ENCODE measurements around the gene TNFSF10.

Gene TNFSF10

DNA sequence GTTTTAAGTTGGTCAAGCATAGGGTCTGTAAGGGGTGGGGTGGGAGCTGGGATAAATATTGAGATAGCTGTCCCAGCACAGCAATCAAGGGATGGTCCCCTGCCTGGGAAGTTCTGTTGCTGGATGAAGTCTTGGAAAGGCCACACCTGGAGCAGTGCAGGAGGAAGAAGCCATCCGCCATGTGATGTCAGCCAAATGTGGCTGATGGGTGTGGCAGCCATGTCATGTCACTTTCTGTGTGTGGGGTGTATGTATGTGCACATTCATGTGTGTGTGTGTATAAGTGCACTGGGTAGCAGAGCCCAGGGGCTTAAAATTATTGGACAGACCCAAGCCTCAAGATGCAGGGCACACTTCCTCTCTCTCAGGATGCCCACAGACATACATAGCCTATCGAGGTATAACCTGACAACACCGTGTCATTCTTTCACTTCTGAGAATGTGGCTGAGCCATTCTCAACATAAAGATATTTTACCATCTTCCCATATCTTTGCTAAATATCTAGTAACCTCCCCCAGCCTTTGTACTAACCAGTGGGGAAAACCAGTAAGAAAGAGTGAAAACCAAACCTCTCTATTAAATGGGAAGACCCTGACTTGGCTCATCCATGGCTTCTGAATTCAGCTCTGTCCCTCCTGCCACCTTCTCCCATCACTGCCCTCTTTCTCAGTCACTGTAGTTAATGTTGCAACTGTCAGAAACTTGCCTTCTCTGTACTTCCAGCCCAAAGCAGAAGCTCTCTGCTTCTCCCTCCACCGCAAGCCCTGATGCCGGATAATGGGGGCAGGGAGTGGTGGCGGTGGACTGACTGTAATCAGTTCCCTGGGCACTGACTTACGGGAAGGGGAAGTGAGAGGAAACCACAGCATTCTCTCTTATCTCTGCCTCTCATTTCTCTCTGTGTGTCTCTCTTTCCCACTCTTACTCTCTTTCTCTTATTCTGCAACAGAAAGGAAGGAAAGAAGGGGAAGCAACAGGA, 11.2 kb downstream of the TNFSF10 start:
- TF ChIP-seq, protein P1, sequence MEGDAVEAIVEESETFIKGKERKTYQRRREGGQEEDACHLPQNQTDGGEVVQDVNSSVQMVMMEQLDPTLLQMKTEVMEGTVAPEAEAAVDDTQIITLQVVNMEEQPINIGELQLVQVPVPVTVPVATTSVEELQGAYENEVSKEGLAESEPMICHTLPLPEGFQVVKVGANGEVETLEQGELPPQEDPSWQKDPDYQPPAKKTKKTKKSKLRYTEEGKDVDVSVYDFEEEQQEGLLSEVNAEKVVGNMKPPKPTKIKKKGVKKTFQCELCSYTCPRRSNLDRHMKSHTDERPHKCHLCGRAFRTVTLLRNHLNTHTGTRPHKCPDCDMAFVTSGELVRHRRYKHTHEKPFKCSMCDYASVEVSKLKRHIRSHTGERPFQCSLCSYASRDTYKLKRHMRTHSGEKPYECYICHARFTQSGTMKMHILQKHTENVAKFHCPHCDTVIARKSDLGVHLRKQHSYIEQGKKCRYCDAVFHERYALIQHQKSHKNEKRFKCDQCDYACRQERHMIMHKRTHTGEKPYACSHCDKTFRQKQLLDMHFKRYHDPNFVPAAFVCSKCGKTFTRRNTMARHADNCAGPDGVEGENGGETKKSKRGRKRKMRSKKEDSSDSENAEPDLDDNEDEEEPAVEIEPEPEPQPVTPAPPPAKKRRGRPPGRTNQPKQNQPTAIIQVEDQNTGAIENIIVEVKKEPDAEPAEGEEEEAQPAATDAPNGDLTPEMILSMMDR (IDR thresholded peaks at IDR 0.05): no peak

- TF ChIP-seq, protein P1 (IDR thresholded peaks at IDR 0.05): no peak
These were observed 17.1 kb downstream of the TNFSF10 start for GRCh38 chr3:172506094-172506493.

DNA sequence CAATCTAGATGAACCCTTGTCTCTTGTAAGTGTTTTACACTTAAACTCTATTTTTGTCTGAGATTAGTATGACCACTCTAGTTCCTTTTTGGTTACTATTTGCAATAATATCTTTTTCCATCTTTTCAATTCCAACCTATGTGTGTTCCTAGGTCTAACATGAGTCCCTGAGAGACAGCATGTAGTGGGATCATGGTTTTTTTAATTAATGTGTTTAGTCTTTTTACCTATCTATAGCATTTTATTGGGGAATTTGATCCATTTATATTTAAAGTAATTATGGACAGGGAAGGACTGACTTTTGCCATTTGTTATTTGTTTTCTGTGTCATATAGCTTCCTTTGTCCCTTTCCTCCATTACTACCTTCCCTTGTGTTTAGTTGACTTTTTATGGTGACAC, 21.7 kb downstream of the TNFSF10 start:
- TF ChIP-seq, protein P1 (IDR thresholded peaks at IDR 0.05): no peak

DNA sequence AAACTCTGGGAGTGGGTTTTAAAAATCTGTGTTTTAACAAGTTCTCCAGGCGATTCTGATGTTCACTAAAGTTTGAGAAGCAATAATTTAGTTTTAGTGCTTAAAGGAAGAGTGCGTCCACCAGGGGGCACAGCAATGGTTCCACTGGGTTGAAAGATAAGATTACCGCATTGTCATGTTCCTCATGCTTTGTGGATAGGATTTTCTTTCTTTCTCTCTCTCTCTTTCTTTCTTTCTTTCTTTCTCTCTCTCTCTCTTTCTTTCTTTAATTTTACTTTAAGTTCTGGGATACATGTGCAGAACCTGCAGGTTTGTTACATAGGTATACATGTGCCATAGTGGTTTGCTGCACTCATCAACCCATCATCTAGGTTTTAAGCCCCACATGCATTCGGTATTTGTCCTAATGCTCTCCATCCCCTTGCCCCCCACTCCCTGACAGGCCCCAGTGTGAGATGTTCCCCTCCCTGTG, 33.0 kb downstream of the TNFSF10 start:
- TF ChIP-seq, protein P1 (IDR thresholded peaks at IDR 0.05): peak; percentile 77

DNA sequence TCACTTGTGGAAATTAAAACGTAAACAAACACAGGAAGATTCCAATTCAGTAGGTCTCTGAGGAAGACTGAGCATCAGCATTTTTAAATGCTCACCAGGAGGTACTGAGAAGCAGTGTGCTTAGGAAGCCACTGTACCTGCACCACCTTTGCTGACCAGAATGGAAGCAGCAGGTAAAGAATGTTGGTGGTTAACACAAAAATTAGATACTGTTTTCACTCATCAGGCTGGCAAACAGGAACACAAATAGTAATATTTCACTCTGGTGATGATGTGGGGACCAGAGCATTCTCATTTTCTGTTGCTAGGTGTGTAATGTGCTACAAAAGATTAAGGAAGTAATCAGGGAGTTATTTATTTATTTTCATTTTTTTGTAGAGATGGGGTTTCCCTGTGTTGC, 45.1 kb downstream of the TNFSF10 start:
- TF ChIP-seq, protein P1 (IDR thresholded peaks at IDR 0.05): no peak

DNA sequence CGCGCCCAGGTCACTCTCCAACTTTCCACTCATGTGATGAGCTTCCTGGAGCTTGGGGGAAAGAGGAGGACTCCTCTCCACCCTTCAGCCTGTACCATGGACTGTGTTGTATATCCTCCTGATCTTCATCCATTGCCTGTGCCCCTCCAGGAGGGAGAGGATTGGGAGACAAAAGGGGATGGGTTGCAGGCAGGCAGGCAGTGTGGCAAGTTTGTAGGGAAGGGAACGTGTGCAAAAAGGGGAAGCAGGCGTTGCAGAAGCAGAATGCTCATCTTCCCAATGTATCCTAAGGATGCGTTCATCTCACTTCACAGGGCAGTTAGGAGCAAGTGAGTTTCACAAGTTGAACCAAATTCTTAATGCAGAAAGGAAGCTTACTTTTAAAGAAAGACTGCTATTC, 46.9 kb downstream of the TNFSF10 start:
- TF ChIP-seq, protein P1 (IDR thresholded peaks at IDR 0.05): no peak

DNA sequence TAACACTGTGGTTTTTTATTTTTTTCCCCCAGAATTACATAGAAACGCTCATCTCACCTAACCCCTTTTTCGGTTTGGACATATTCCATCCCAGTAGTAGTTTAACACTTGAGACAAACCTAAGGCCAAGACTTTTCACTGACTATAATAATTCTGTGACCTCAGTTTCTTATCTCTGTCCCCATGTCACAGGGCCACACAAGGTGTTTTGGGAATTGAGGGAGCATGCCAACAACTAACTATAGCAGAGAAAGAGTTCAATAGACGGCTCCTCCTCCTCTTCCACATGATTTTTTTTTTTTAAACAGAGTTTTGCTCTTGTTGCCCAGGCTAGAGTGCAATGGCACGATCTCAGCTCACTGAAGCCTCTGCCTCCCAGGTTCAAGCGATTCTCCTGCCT, 47.5 kb downstream of the TNFSF10 start:
- TF ChIP-seq, protein P1 (IDR thresholded peaks at IDR 0.05): no peak

All from LNCAP (cell line).